Right cardiac atrium (tissue), 5 donors: ENCODE measurements around the gene SMAGP. TPM values are rescaled to one million over a fixed set of nuclear protein-coding genes. Genes with fewer than 3 reads are reported as not detected.
"Not testable (repeated sequence)": the region's sequence is repeated elsewhere in the genome, so short reads cannot be mapped to it uniquely, and the experiment has no call there.

Source experiments
- ATAC-seq, 2 donors: fragments of 200-7000 bp; cut with Tn5 transposase; one replicate each; pipeline versions ENCODE4 v1.8.0 to v1.9.1; 2020; ENCODE audit warnings: moderate library complexity in 2 of 2, mild to moderate bottlenecking in 1 of 2
- DNase-seq, 3 donors: peaks; one replicate each; pipeline ENCODE4 v3.0.0-alpha.2; 2020
- H3K27ac ChIP-seq: one replicate; pipeline ENCODE4 v1.5.1; 2013; ENCODE audit warnings: mild to moderate bottlenecking, low read length, control low read depth, moderate library complexity
- H3K27me3 ChIP-seq: one replicate; pipeline ENCODE4 v1.6.1; 2013; ENCODE audit not compliant: control insufficient read depth, insufficient read depth
- H3K4me1 ChIP-seq: one replicate; pipeline ENCODE4 v1.6.1; 2013; ENCODE audit warnings: low read length; ENCODE audit not compliant: control insufficient read depth, insufficient read depth
- H3K4me3 ChIP-seq: one replicate; pipeline ENCODE4 v1.5.1; 2013; ENCODE audit warnings: low read length, control low read depth
- H3K9me3 ChIP-seq: one replicate; pipeline ENCODE4 v1.6.1; 2013; ENCODE audit warnings: low read length; ENCODE audit not compliant: control insufficient read depth
- WGBS: extraction: QIAGEN DNeasy Blood & Tissue Kit; methylation state at CpG from one replicate; pipeline ENCODE4 v1.1.7; 2013; 5-methylcytosine and 5-hydroxymethylcytosine counted together
- intact Hi-C, 4 donors: fragments of 100-400 bp; cut with DNase I; formaldehyde crosslinking; loops; one replicate each; pipeline versions ENCODE4 v1.11.0 to v1.14.0; 2022 to 2023
- polyA plus RNA-seq: library from polyadenylated mRNA; stranded (reverse); fragments of 200-250 nt; gene quantifications from one replicate; pipeline ENCODE4 v1.2.3, GENCODE V29; 2013
- total RNA-seq, 4 donors: library from RNA; stranded (reverse); fragmentation: NEBNext Ultra II Directional; extraction: Animal tissue kit (Norgen Biotek cat#: 25700); gene quantifications; one replicate each; pipeline ENCODE4 v1.2.1, GENCODE V29; 2021
- donor health status: healthy with polysubstance abuse.
- donor health status: DM: no; HTN: yes; CAD: no.
- donor health status: DM: no; HTN: no; CAD: no.
- donor health status: DM: no; HTN: yes; CAD: no; lungs with severe emphysema.
- donor health status: DM: yes; HTN: yes; CAD: no.

The SMAGP gene
- total and polyA plus RNA-seq, 5 donors = 1.4 to 6.2 (median 3.6) TPM

GRCh38 chr12:51293696-51294095 is 23.5 kb upstream of the SMAGP start:
- H3K27ac ChIP-seq = no peak overlapping the region
- intact Hi-C loops = no loop called here
- DNase-seq (no peak), ATAC-seq (no peak)
- H3K9me3 ChIP-seq = no peaks in the 10 kb centered on the region
- H3K4me3 ChIP-seq = no peak overlapping the region
- H3K27me3 ChIP-seq = no peaks in the 10 kb centered on the region
- H3K4me1 ChIP-seq = no peaks in the 10 kb centered on the region

- peak; percentile 38 to 83 (median 81) for DNase-seq
- H3K9me3 ChIP-seq, intact Hi-C loops, H3K27ac ChIP-seq, H3K27me3 ChIP-seq, H3K4me1 ChIP-seq, H3K4me3 ChIP-seq: not testable (repeated sequence)
- peak; percentile 71 to 76 for ATAC-seq
- whole genome bisulfite sequencing = 79% methylated on average over 9 of the region's 9 CpGs
These were observed 21.6 kb upstream of the SMAGP start for GRCh38 chr12:51291603-51292513.

DNA sequence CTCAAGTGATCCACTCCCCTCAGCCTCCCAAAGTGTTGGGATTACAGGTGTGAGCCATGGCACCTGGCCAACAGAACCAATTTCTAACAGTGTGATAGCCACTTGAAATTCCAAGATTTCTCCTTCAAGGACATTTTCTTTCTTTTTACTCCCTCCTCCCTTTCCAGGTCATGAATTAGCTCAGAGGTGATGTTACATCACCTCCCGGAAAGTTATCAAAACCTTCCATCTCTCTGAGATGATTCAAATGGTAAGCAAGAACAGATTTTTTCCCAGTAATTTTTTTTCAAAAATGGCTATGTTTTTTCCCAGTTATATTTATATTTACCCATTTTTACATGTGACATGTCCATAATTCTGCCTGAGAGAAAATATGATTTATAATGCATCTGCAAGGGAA is 15.6 kb upstream of the SMAGP start:
- H3K27me3 ChIP-seq = no peaks in the 10 kb centered on the region
- no peak overlapping the region for H3K27ac ChIP-seq
- intact Hi-C loops = no loop called here
- no peak for ATAC-seq
- no peaks in the 10 kb centered on the region for H3K4me1 ChIP-seq
- no peaks in the 10 kb centered on the region for H3K9me3 ChIP-seq
- 91% methylated on average over 1 of the region's 1 CpG for WGBS
- H3K4me3 ChIP-seq = no peak overlapping the region
- no peak for DNase-seq

GRCh38 chr12:51281202-51281924 is 11.1 kb upstream of the SMAGP start:
- ATAC-seq (no peak), DNase-seq (no peak)
- WGBS = 85% methylated on average over 4 of the region's 4 CpGs
- Histone ChIP-seq H3K4me1 (no peaks in the 10 kb centered on the region), H3K4me3 (no peak overlapping the region), H3K27me3 (no peaks in the 10 kb centered on the region), H3K27ac (no peak overlapping the region), H3K9me3 (no peaks in the 10 kb centered on the region)
- intact Hi-C loops = no loop called here

- Histone ChIP-seq H3K4me3 (no peak overlapping the region), H3K9me3 (no peaks in the 10 kb centered on the region), H3K27ac (no peak overlapping the region), H3K4me1 (no peaks in the 10 kb centered on the region), H3K27me3 (no peaks in the 10 kb centered on the region)
- DNase-seq (no peak), ATAC-seq (no peak)
- intact Hi-C loops = no loop called here
- 81% methylated on average over 1 of the region's 1 CpG for WGBS
These were observed 4.9 kb upstream of the SMAGP start for GRCh38 chr12:51275088-51275487.

GRCh38 chr12:51272810-51273209 is 2.6 kb upstream of the SMAGP start:
- H3K9me3 ChIP-seq, H3K27me3 ChIP-seq, ATAC-seq, H3K4me3 ChIP-seq, DNase-seq, H3K4me1 ChIP-seq, intact Hi-C loops, H3K27ac ChIP-seq: not testable (repeated sequence)
- WGBS = 97% methylated on average over 7 of the region's 7 CpGs

DNA sequence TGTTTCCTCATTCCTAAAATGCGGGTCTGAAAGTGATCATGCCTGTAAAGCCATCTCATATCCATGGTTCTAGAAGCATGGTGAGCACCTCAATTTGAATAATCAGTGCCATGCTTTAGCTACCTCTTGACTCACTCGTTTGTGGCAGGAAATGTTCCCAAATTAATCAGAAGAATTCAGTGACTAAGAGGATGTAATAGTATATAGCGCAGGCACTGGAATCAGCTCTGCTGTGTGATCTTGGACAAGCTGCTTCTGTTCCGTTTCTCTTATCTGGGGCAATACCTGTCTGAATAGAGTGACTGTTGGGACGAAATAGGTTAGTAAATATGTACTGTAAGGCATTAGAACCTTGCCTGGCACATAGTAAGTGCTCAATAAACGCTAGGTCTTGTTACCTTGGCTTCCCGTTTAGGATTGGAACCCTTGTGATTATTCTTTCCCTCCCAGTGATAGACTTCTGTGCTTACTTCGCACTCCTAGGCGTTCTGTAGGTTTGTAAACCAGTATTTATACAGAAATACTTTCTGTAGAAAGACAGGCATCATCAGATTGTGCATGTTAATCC is 820 bp upstream of the SMAGP start:
- 49% methylated on average over 9 of the region's 9 CpGs for WGBS
- peak; percentile 25 to 74 for ATAC-seq
- no peaks in the 10 kb centered on the region for H3K9me3 ChIP-seq
- peak overlapping the region; percentile 60 for H3K4me3 ChIP-seq
- intact Hi-C loops = no loop called here
- no peaks in the 10 kb centered on the region for H3K27me3 ChIP-seq
- DNase-seq = no peak
- H3K4me1 ChIP-seq = no peaks in the 10 kb centered on the region
- H3K27ac ChIP-seq = peak overlapping the region; percentile 39

DNA sequence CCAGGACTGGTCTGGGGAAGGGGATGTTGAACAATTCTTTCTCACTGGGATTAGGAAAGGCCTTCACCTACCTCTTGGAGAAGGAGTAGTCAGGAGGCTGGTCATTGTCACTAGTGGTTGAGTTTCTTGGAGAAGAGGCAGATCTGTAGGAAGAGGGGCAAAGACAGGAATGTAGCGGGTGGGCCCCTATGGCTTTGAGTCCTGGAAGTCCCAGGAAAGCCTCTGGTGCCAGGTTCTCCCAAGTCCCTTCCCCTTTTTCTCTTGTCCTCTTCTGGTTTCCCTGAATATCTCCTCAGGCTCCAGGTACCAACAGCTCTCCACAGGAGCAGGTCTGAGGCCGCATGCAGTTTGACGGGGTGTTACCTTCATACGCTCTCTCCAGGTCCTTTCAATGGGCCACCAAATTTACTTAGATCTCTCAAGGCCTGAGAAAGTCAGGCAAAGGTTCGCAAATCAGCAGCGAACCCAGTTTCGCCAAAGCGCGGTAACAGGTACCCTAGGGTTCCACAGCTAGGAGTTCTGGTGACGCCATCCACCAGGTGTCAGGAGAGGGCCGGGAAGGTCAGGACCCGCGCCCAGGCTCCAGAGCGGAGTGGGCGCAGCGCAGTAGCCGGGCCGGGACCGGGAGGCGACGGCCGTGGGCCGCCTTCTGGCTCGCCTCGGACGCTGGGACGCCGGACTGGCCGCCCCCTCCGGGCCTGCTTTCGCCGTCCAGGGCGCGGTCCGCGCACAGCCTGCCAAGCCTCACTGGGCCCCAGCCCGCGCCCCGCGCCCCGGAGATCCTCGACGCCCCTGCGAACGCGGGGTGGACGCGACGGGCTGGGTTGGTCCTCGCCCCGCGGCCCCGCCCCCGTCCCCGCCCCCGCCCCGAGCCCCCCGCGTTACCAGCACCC is 795 bp downstream of the SMAGP start:
- H3K9me3 ChIP-seq = no peaks in the 10 kb centered on the region
- peak overlapping the region; percentile 0 for H3K27ac ChIP-seq
- 10% methylated on average over 59 of the region's 59 CpGs for WGBS
- H3K27me3 ChIP-seq = no peaks in the 10 kb centered on the region
- ATAC-seq = peak; percentile 58 to 62
- no peaks in the 10 kb centered on the region for H3K4me1 ChIP-seq
- peak; percentile 49 to 77 (median 74) for DNase-seq
- intact Hi-C loops = no loop called here
- H3K4me3 ChIP-seq = peak overlapping the region; percentile 60

DNA sequence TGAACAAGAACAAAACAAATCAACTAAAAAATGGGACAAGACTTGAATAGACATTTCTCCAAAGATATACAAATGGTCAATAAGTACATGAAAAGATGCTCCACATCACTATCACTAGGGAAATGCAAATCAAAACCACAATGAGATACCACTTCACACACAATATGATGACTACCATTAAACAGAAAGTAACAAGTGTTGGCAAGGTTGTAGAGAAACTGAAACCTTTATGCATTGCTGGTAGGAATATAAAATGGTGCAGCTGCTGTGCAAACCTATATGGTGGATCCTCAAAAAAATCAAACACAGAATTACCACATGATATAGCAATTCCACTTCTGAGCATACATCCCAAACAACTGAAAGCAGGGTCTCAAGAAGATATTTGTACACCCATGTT is 5.2 kb downstream of the SMAGP start:
- DNase-seq (no peak), ATAC-seq (no peak)
- no peak overlapping the region for H3K27ac ChIP-seq
- intact Hi-C loops = no loop called here
- no peaks in the 10 kb centered on the region for H3K27me3 ChIP-seq
- no peak overlapping the region for H3K4me3 ChIP-seq
- H3K9me3 ChIP-seq = no peaks in the 10 kb centered on the region
- no peaks in the 10 kb centered on the region for H3K4me1 ChIP-seq

DNA sequence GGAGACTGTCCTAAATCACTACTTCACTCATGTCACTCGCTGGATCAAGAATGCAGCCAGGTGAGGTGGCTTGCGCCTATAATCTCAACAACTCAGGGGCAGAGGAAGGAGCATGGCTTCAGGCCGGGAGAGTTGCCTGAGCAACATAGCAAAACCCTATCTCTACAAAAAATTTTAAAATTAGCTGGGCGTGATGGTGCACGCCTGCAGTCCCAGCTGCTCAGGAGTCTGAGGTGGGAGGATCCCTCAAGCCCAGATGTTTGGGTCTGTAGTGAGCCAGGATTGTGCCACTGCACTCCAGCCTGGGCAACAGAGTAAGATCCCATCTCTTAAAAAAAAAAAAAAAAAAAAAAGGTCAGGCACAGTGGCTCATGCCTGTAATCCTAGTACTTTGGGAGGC is 5.9 kb downstream of the SMAGP start:
- WGBS = 92% methylated on average over 5 of the region's 5 CpGs
- DNase-seq = no peak
- Histone ChIP-seq H3K27me3 (no peaks in the 10 kb centered on the region), H3K27ac (no peak overlapping the region), H3K4me1 (no peaks in the 10 kb centered on the region), H3K4me3 (no peak overlapping the region), H3K9me3 (no peaks in the 10 kb centered on the region)
- no peak for ATAC-seq
- intact Hi-C loops = no loop called here
